PFSK-1 (cell line): Measurements from ENCODE around the gene ASIC4.

ENCODE experiments used
- FOXP2 ChIP-seq: optimal IDR thresholded peaks from 2 replicates; pipeline ENCODE3; 2011; ENCODE audit warnings: borderline replicate concordance, control low read depth, inconsistent platforms; ENCODE audit not compliant: insufficient read depth; ENCODE audit errors: extremely low read length, extremely low read depth
- POLR2AphosphoS5 ChIP-seq: IDR thresholded peaks from 2 replicates; pipeline ENCODE4 v1.6.1; 2012; ENCODE audit warnings: low read depth, mild to moderate bottlenecking, control low read depth, low read length, moderate library complexity
- SIN3A ChIP-seq: IDR thresholded peaks from 2 replicates; pipeline ENCODE4 v1.6.1; 2012; ENCODE audit warnings: mild to moderate bottlenecking, low read length, moderate library complexity, borderline replicate concordance; ENCODE audit not compliant: insufficient read depth
- TAF1 ChIP-seq: IDR thresholded peaks from 2 replicates; pipeline ENCODE4 v1.6.1; 2012; ENCODE audit warnings: low read length, control low read depth, borderline replicate concordance; ENCODE audit not compliant: insufficient read depth
- TF ChIP-seq, protein P1 (sequence below), 2 experiments: IDR thresholded peaks; 2 replicates each; pipeline versions ENCODE4 v1.6.1 to v1.8.0; 2011 to 2012; ENCODE audit warnings: low read depth in 2 of 2, low read length in 2 of 2, control low read depth in 1 of 2, inconsistent platforms in 1 of 2, mild to moderate bottlenecking in 1 of 2, moderate library complexity in 1 of 2; ENCODE audit not compliant: insufficient read depth in 1 of 2

DNA sequence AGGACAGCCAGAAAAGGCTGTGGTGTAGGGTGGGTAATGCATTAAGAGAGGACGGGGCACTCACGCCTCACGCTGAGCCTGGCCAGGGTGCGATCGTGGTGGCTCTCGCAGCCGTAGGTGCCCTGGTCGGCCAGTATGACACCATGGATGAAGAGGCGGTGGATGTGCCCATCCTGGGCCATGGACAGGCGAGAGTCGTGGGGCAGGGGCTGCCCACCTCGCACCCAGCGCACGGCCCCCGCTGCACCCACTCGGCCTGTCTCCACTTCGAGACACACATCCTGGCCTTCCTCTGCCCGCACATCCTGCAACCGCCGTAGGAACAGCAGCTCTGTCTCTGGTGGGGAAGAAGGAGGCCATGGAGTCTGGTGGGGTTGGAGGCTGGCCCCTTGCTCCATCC is 41.7 kb downstream of the ASIC4 start:
- TF ChIP-seq SIN3A (no peak), TAF1 (no peak), POLR2AphosphoS5 (no peak), FOXP2 (no peak)
- TF ChIP-seq, protein P1, sequence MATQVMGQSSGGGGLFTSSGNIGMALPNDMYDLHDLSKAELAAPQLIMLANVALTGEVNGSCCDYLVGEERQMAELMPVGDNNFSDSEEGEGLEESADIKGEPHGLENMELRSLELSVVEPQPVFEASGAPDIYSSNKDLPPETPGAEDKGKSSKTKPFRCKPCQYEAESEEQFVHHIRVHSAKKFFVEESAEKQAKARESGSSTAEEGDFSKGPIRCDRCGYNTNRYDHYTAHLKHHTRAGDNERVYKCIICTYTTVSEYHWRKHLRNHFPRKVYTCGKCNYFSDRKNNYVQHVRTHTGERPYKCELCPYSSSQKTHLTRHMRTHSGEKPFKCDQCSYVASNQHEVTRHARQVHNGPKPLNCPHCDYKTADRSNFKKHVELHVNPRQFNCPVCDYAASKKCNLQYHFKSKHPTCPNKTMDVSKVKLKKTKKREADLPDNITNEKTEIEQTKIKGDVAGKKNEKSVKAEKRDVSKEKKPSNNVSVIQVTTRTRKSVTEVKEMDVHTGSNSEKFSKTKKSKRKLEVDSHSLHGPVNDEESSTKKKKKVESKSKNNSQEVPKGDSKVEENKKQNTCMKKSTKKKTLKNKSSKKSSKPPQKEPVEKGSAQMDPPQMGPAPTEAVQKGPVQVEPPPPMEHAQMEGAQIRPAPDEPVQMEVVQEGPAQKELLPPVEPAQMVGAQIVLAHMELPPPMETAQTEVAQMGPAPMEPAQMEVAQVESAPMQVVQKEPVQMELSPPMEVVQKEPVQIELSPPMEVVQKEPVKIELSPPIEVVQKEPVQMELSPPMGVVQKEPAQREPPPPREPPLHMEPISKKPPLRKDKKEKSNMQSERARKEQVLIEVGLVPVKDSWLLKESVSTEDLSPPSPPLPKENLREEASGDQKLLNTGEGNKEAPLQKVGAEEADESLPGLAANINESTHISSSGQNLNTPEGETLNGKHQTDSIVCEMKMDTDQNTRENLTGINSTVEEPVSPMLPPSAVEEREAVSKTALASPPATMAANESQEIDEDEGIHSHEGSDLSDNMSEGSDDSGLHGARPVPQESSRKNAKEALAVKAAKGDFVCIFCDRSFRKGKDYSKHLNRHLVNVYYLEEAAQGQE (IDR thresholded peaks at IDR 0.05; ENCODE audit: insufficient read depth in 1 of 2, low read depth in 2 of 2, low read length in 2 of 2): no peak
